Hepatocyte (in vitro differentiated cells): ENCODE data around the gene LCE1E.

Experiments
- CTCF ChIP-seq: fragments of 200-600 bp; sonication (generic); IDR thresholded peaks from 2 replicates; pipeline ENCODE4 v1.5.1; 2016; ENCODE audit warnings: antibody characterized with exemption, mild to moderate bottlenecking; ENCODE audit not compliant: poor library complexity
- EZH2 ChIP-seq: fragments of 200-600 bp; sonication (generic); IDR thresholded peaks from 2 replicates; pipeline ENCODE4 v1.6.1; 2016; ENCODE audit warnings: antibody characterized with exemption, mild to moderate bottlenecking, borderline replicate concordance

DNA sequence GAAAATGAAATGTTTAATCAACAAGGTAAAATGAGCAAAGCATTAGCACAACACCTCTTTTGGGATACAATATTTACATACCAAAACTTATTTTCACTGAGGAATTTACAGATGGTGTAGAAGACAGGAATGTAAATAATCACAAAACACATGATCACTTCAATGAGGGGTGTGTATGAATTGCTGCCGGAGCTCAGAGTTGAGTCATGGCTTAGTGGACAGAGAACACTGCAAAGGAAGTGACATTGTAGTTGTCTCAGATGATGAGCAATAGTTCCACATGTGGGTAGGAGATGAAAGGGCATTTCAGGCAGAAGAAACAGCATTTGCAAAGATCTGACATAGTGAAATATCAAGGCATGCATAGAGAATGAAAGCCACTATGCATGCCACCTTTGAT is 33.8 kb upstream of the LCE1E start:
- TF ChIP-seq CTCF = no peak
- TF ChIP-seq EZH2 = no peak
